Esophagus (tissue), 2 donors: Measurements from ENCODE around the gene KCNMA1. TPM values are rescaled to one million over a fixed set of nuclear protein-coding genes. Genes with fewer than 3 reads are reported as not detected.

Source experiments
- H3K27ac ChIP-seq, 2 donors: one replicate each; pipeline ENCODE4 v1.5.1; 2013; ENCODE audit warnings: low read depth in 2 of 2, mild to moderate bottlenecking in 2 of 2, inconsistent platforms in 1 of 2, low read length in 1 of 2, moderate library complexity in 1 of 2
- H3K27me3 ChIP-seq, 2 donors: one replicate each; pipeline ENCODE4 v1.6.1; 2013; ENCODE audit warnings: low read length in 2 of 2, control low read depth in 1 of 2, mild to moderate bottlenecking in 1 of 2; ENCODE audit not compliant: insufficient read depth in 2 of 2, control insufficient read depth in 1 of 2
- H3K36me3 ChIP-seq, 2 donors: one replicate each; pipeline ENCODE4 v1.6.1; 2013; ENCODE audit warnings: low read length in 1 of 2; ENCODE audit not compliant: control insufficient read depth in 2 of 2, insufficient read depth in 2 of 2
- H3K4me1 ChIP-seq, 2 donors: one replicate each; pipeline ENCODE4 v1.6.1; 2013; ENCODE audit warnings: low read length in 1 of 2; ENCODE audit not compliant: control insufficient read depth in 2 of 2, insufficient read depth in 2 of 2
- H3K4me3 ChIP-seq, 2 donors: one replicate each; pipeline ENCODE4 v1.5.1; 2013; ENCODE audit warnings: low read length in 2 of 2, mild to moderate bottlenecking in 2 of 2, low read depth in 1 of 2, moderate library complexity in 1 of 2
- H3K9me3 ChIP-seq, 2 donors: one replicate each; pipeline ENCODE4 v1.6.1; 2013; ENCODE audit warnings: mild to moderate bottlenecking in 2 of 2, low read depth in 1 of 2, low read length in 1 of 2, moderate library complexity in 1 of 2; ENCODE audit not compliant: control insufficient read depth in 2 of 2, insufficient read depth in 1 of 2
- WGBS, 2 donors: extraction: QIAGEN DNeasy Blood & Tissue Kit; methylation state at CpG; one replicate each; pipeline ENCODE4 v1.1.7; 2013; 5-methylcytosine and 5-hydroxymethylcytosine counted together
- polyA plus RNA-seq, 2 donors: library from polyadenylated mRNA; stranded (reverse); fragments of 200-250 nt; gene quantifications; one replicate each; pipeline ENCODE4 v1.2.3, GENCODE V29; 2013
- donor health status: healthy with polysubstance abuse.
- donor health status: Bipolar disorder and iron deficiency.

KCNMA1 gene
- polyA plus RNA-seq, 2 donors = 8.4 to 11.2 TPM

- Histone ChIP-seq H3K9me3 (no peaks in the 10 kb centered on the region), H3K27ac (no peak overlapping the region)
- 82 to 85% methylated on average over 8 of the region's 8 CpGs for WGBS, 2 donors
Observed at GRCh38 chr10:77037735-77038403, 599.7 kb downstream of the KCNMA1 start.

GRCh38 chr10:77036993-77037734, 600.4 kb downstream of the KCNMA1 start:
- Histone ChIP-seq H3K36me3 (no peaks in the 10 kb centered on the region), H3K4me3 (no peak overlapping the region), H3K4me1 (no peaks in the 10 kb centered on the region), H3K27ac (no peak overlapping the region), H3K27me3 (no peaks in the 10 kb centered on the region), H3K9me3 (no peaks in the 10 kb centered on the region)
- WGBS, 2 donors = 85 to 89% methylated on average over 6 of the region's 6 CpGs

More at GRCh38 chr10:77037735-77038403, 599.7 kb downstream of the KCNMA1 start:
- Histone ChIP-seq H3K36me3 (no peaks in the 10 kb centered on the region), H3K27me3 (no peaks in the 10 kb centered on the region), H3K4me1 (no peaks in the 10 kb centered on the region), H3K4me3 (no peak overlapping the region)

GRCh38 chr10:77036276-77036675, 601.3 kb downstream of the KCNMA1 start:
- 90 to 92% methylated on average over 4 of the region's 4 CpGs for WGBS, 2 donors
- no peak overlapping the region for H3K27ac ChIP-seq
- no peaks in the 10 kb centered on the region for H3K36me3 ChIP-seq
- H3K4me1 ChIP-seq = no peaks in the 10 kb centered on the region
- H3K9me3 ChIP-seq = no peaks in the 10 kb centered on the region
- H3K4me3 ChIP-seq = no peak overlapping the region
- H3K27me3 ChIP-seq = no peaks in the 10 kb centered on the region

GRCh38 chr10:77034795-77035194, 602.8 kb downstream of the KCNMA1 start:
- WGBS, 2 donors = 79 to 83% methylated on average over 4 of the region's 4 CpGs
- Histone ChIP-seq H3K27me3 (no peaks in the 10 kb centered on the region), H3K36me3 (no peaks in the 10 kb centered on the region), H3K4me1 (no peaks in the 10 kb centered on the region), H3K9me3 (no peaks in the 10 kb centered on the region), H3K4me3 (no peak overlapping the region), H3K27ac (no peak overlapping the region)

GRCh38 chr10:77034240-77034639, 603.4 kb downstream of the KCNMA1 start:
- no peaks in the 10 kb centered on the region for H3K27me3 ChIP-seq
- H3K36me3 ChIP-seq = no peaks in the 10 kb centered on the region
- H3K9me3 ChIP-seq = no peaks in the 10 kb centered on the region
- H3K27ac ChIP-seq = no peak overlapping the region
- WGBS, 2 donors = 83 to 84% methylated on average over 4 of the region's 4 CpGs
- no peak overlapping the region for H3K4me3 ChIP-seq
- H3K4me1 ChIP-seq = no peaks in the 10 kb centered on the region

- Histone ChIP-seq H3K4me1 (no peaks in the 10 kb centered on the region), H3K27me3 (no peaks in the 10 kb centered on the region), H3K9me3 (no peaks in the 10 kb centered on the region), H3K4me3 (no peak overlapping the region), H3K27ac (no peak overlapping the region), H3K36me3 (no peaks in the 10 kb centered on the region)
- WGBS, 2 donors = 61 to 66% methylated on average over 1 of the region's 1 CpG
Observed at GRCh38 chr10:77032188-77032570, 605.4 kb downstream of the KCNMA1 start.

GRCh38 chr10:77031531-77032187, 605.9 kb downstream of the KCNMA1 start:
- WGBS, 2 donors = 50 to 63% methylated on average over 1 of the region's 1 CpG
- Histone ChIP-seq H3K4me1 (no peaks in the 10 kb centered on the region), H3K27ac (no peak overlapping the region)

GRCh38 chr10:77030974-77031373, 606.6 kb downstream of the KCNMA1 start:
- 76 to 79% methylated on average over 2 of the region's 2 CpGs for WGBS, 2 donors
- no peak overlapping the region for H3K27ac ChIP-seq
- no peaks in the 10 kb centered on the region for H3K4me1 ChIP-seq
- H3K4me3 ChIP-seq = no peak overlapping the region
- H3K36me3 ChIP-seq = no peaks in the 10 kb centered on the region
- H3K27me3 ChIP-seq = no peaks in the 10 kb centered on the region
- H3K9me3 ChIP-seq = no peaks in the 10 kb centered on the region

More at GRCh38 chr10:77031531-77032187, 605.9 kb downstream of the KCNMA1 start:
- H3K4me3 ChIP-seq = no peak overlapping the region
- no peaks in the 10 kb centered on the region for H3K27me3 ChIP-seq
- no peaks in the 10 kb centered on the region for H3K9me3 ChIP-seq
- H3K36me3 ChIP-seq = no peaks in the 10 kb centered on the region

GRCh38 chr10:77029777-77030717, 607.6 kb downstream of the KCNMA1 start:
- 84 to 87% methylated on average over 4 of the region's 4 CpGs for WGBS, 2 donors
- Histone ChIP-seq H3K9me3 (no peaks in the 10 kb centered on the region), H3K36me3 (no peaks in the 10 kb centered on the region), H3K4me3 (no peak overlapping the region), H3K27me3 (no peaks in the 10 kb centered on the region), H3K4me1 (no peaks in the 10 kb centered on the region), H3K27ac (no peak overlapping the region)
